HG02981 (cell line): ENCODE measurements around the gene SPATA31D1.

ENCODE experiments used
- ATAC-seq: cut with Tn5 transposase; IDR thresholded peaks from one replicate; pipeline ENCODE4 v1.9.1; 2021; ENCODE audit warnings: mild to moderate bottlenecking, moderate library complexity; ENCODE audit not compliant: unreplicated experiment

SPATA31D1 gene

DNA sequence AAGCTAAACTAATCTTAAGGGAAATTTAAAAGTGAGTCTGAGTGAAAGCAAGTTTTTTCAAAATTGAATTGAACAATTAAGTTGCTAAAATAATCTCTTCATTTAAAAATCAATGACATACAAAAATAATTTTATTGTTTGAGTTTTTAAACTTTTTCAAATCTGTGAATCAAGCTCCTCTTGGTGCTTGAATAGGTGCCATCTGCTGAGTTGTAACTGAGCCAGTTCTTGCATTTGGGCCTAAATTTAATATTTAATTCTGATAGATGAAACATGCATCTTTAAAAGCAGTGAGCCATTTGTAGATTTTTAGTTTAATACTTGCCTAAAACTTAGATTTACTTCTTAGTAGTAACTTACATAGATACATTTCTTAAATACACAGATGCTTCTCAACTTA is 31.8 kb downstream of the SPATA31D1 start:
- no peak for ATAC-seq

- no peak for ATAC-seq
Measured at GRCh38 chr9:82021198-82021597, 32.6 kb downstream of the SPATA31D1 start.

DNA sequence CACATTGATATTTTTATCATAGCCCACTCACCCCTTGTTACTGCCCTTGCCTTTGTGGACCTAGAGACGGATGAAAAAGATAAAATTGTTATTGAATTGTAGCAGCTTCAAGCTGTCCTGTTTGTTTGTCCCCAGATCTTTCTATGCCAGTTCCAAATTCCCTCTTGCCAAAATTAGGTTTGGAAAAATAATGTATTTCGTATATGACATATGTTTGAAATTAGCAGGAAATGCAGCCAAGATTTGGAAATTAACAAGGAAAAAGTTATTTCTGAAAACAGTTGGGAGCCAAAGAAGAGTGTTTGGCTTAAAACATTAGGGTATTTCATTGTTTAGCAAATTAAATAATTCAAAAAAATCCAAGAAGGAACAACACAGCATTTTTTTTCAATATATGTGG is 33.5 kb downstream of the SPATA31D1 start:
- no peak for ATAC-seq

GRCh38 chr9:82024908-82025307 is 36.3 kb downstream of the SPATA31D1 start:
- ATAC-seq: no peak

- no peak for ATAC-seq
Measured at GRCh38 chr9:82031538-82032280, 43.1 kb downstream of the SPATA31D1 start.

DNA sequence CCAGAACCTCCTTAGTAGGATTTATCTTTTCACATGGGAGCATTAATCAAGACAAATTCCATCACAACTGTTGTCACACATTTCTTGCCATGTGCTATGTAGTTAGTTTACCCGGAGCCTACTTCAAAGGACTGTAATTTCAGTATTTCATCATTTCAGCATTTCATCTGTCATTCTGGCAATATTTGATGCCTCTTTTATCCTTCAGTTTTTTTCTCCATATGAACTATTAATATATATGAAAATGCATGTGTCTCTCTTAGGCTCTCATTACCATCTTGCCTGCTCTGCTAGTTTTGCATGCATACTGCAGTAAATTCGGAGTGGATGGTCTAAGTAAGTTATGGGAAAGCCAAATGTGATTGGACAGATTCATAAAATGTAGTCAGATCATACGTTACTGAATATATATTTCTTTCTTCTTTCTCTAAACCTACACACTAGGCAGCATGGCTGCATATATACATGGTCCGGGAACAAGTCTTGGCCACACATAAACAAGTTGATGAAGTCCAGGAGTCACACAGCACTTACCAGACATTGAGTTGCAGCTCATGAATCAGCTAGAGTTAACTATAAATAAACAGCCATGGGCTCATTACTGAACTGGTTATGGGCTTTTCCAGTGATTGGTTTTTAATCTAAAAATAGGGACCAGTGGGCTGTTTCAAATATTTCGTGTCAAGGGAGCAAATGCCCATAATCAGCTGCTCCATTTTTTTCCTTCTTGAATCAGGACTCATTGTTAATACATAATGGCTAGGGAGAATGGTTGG is 46.6 kb downstream of the SPATA31D1 start:
- no peak for ATAC-seq

DNA sequence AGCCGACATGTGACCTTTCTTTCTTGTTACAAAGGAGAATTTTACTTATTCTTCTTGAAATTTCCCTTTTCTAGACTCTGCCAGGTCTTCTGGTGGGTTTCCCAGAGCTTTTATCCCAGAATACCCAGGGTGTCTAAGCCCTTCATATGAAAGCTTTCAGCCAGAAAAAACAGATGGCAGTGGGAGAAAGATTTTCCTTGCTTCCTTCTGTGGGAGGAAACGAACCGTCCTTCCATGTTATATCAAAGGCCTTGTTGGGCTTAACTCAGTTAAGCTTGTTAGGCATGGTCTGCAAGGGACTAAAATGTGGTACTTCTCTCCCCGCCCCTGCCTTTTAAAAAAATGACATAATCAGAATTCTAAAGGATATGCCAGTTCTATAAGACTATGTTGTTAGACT is 47.5 kb downstream of the SPATA31D1 start:
- ATAC-seq: no peak

GRCh38 chr9:82037126-82037525 is 48.6 kb downstream of the SPATA31D1 start:
- no peak for ATAC-seq

DNA sequence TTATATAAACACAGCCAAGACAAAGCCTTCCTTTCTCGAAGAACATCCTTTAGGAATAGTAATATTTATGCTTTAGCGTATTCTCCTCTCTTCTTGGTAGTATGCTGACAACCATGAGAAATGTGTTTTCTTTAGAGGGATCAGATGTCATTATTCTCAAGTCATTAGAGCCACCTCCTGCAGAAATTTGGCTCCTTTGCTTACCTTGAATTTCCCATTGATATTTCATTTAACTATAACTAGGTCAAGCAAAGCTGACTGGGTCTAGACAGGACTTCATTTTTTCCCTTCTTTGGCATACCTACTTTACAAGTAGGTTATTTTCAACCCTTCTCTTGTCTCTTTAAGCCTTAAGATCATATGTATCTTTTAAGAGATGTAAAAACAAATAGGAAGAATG is 50.3 kb downstream of the SPATA31D1 start:
- ATAC-seq: no peak
